HepG2 (cell line): ENCODE data around the gene FBXW12. TPM values are rescaled to one million over a fixed set of nuclear protein-coding genes. Genes with fewer than 3 reads are reported as not detected.

Experiments
- ARNT ChIP-seq: fragments of 450-650 bp; IDR thresholded peaks from 2 replicates; pipeline ENCODE4 v1.6.1; 2017
- KLF9 ChIP-seq: IDR thresholded peaks from 2 replicates; pipeline ENCODE4 v1.6.1; 2016; ENCODE audit warnings: low read depth
- PAF1 ChIP-seq: IDR thresholded peaks from 2 replicates; pipeline ENCODE4 v1.6.1; 2016; ENCODE audit warnings: missing genetic modification reagents, missing compliant biosample characterization
- ZFP1 ChIP-seq: IDR thresholded peaks from 2 replicates; pipeline ENCODE4 v1.6.1; 2016
- ZNF138 ChIP-seq: sonication (generic); formaldehyde crosslinking; IDR thresholded peaks from 2 replicates; pipeline ENCODE4 v1.5.0; 2020; ENCODE audit warnings: mild to moderate bottlenecking, low read depth, missing genetic modification reagents
- ZNF225 ChIP-seq: sonication (generic); formaldehyde crosslinking; IDR thresholded peaks from 2 replicates; pipeline ENCODE4 v1.4.0; 2020; ENCODE audit warnings: mild to moderate bottlenecking, missing genetic modification reagents
- ZNF235 ChIP-seq: sonication (generic); formaldehyde crosslinking; IDR thresholded peaks from 2 replicates; pipeline ENCODE4 v1.8.1; 2023; ENCODE audit warnings: mild to moderate bottlenecking, missing genetic modification reagents, borderline replicate concordance
- ZNF605 ChIP-seq: sonication (generic); formaldehyde crosslinking; IDR thresholded peaks from 2 replicates; pipeline ENCODE4 v1.8.0; 2022; ENCODE audit warnings: mild to moderate bottlenecking, missing genetic modification reagents
- ZNF616 ChIP-seq: sonication (generic); formaldehyde crosslinking; IDR thresholded peaks from 2 replicates; pipeline ENCODE4 v1.5.0; 2020; ENCODE audit warnings: low read depth, mild to moderate bottlenecking, missing genetic modification reagents
- ZNF782 ChIP-seq: sonication (generic); formaldehyde crosslinking; IDR thresholded peaks from 2 replicates; pipeline ENCODE4 v1.4.0; 2020; ENCODE audit warnings: missing genetic modification reagents, mild to moderate bottlenecking, borderline replicate concordance
- polyA plus RNA-seq, 8 experiments: library from polyadenylated mRNA; depleted of rRNA in 3 of 8; stranded (reverse) in 7 of 8; unstranded in 1 of 8; fragments of >200 nt; fragmentation: Illumina TruSeq in 4 of 8; extraction: Trizol in 4 of 8; gene quantifications; 2 replicates each; pipeline versions ENCODE4 v1.2.1 to v1.2.3, GENCODE V29; 2011 to 2016; ENCODE audit warnings: low read depth in 4 of 8, missing spikeins in 1 of 8, mixed read lengths in 1 of 8; ENCODE audit not compliant: insufficient read depth in 1 of 8
- total RNA-seq, 5 experiments: library from RNA; depleted of rRNA; stranded (reverse); fragments of >200 nt; fragmentation: Illumina TruSeq; extraction: Trizol; gene quantifications; 2 replicates each; pipeline ENCODE4 v1.2.3, GENCODE V29; 2016; ENCODE audit warnings: low read depth in 1 of 5
- TF ChIP-seq, protein P1 (sequence below): sonication (generic); formaldehyde crosslinking; IDR thresholded peaks from 2 replicates; pipeline ENCODE4 v1.5.0; 2020; ENCODE audit warnings: mild to moderate bottlenecking, missing genetic modification reagents
- TF ChIP-seq, protein P2 (sequence below): sonication (generic); formaldehyde crosslinking; conservative IDR thresholded peaks from 2 replicates; pipeline ENCODE4 v1.4.0; 2020; ENCODE audit warnings: missing genetic modification reagents
- TF ChIP-seq, protein P3 (sequence below): sonication (generic); formaldehyde crosslinking; IDR thresholded peaks from 2 replicates; pipeline ENCODE4 v1.5.1; 2020; ENCODE audit warnings: missing genetic modification reagents, mild to moderate bottlenecking, borderline replicate concordance
- TF ChIP-seq, protein P4 (sequence below): sonication (generic); formaldehyde crosslinking; IDR thresholded peaks from 2 replicates; pipeline ENCODE4 v1.8.1; 2023; ENCODE audit warnings: mild to moderate bottlenecking, missing genetic modification reagents
- TF ChIP-seq, protein P5 (sequence below): sonication (generic); formaldehyde crosslinking; IDR thresholded peaks from 2 replicates; pipeline ENCODE4 v1.4.0; 2020; ENCODE audit warnings: missing genetic modification reagents
- TF ChIP-seq, protein P6 (sequence below): IDR thresholded peaks from 2 replicates; pipeline ENCODE4 v1.6.1; 2012; ENCODE audit warnings: inconsistent platforms
- TF ChIP-seq, protein P7 (sequence below): sonication (generic); formaldehyde crosslinking; IDR thresholded peaks from 2 replicates; pipeline ENCODE4 v1.4.0; 2020; ENCODE audit warnings: missing genetic modification reagents

FBXW12 gene
- total and polyA plus RNA-seq, 2 of the 13 experiments (the other 11 are each of a cell fraction or from before 2014, with no cell fraction given): not detected

DNA sequence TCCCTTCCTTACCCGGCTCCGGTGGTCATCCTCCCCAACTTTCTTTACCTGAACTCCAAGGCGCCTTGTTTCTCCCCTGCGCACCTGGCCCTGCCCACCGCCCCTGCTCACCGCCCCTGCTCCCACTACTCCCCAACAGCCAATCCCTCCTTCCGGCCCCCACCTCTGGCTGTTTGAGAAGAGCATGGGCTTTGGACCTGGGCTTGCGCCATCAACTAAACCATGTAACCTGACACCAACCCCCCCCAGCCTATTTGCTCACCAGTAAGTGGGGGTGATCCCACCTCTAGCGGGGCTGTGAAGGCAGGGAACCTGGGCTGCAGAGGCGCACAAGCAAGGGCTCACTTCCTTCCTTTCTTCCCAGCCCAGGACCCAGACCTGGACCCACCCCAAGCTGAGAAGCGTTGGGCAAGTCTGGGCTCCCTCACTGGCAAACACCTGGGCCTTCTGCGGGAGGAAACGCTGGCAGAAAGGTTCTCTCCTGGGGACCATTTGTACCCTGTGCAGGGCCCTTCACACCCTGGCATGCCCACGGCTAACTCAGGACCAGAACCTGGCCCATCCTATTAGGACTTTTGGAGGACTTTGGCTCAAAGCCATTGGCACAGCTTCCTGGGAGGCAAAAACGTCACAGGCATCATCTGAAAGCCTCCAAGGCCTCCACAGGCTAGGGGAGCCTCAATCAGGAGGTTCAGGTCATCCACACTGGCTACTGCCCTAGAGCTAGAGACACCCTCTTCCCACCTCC is 58.1 kb downstream of the FBXW12 start, which contains the start of gene PLXNB1 (continued):
- TF ChIP-seq, protein P1, sequence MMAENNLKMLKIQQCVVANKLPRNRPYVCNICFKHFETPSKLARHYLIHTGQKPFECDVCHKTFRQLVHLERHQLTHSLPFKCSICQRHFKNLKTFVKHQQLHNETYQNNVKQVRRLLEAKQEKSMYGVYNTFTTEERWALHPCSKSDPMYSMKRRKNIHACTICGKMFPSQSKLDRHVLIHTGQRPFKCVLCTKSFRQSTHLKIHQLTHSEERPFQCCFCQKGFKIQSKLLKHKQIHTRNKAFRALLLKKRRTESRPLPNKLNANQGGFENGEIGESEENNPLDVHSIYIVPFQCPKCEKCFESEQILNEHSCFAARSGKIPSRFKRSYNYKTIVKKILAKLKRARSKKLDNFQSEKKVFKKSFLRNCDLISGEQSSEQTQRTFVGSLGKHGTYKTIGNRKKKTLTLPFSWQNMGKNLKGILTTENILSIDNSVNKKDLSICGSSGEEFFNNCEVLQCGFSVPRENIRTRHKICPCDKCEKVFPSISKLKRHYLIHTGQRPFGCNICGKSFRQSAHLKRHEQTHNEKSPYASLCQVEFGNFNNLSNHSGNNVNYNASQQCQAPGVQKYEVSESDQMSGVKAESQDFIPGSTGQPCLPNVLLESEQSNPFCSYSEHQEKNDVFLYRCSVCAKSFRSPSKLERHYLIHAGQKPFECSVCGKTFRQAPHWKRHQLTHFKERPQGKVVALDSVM (CRISPR knock-in tag): peak; percentile 55; the same call in 1 of the 2 replicates
- TF ChIP-seq, protein P2, sequence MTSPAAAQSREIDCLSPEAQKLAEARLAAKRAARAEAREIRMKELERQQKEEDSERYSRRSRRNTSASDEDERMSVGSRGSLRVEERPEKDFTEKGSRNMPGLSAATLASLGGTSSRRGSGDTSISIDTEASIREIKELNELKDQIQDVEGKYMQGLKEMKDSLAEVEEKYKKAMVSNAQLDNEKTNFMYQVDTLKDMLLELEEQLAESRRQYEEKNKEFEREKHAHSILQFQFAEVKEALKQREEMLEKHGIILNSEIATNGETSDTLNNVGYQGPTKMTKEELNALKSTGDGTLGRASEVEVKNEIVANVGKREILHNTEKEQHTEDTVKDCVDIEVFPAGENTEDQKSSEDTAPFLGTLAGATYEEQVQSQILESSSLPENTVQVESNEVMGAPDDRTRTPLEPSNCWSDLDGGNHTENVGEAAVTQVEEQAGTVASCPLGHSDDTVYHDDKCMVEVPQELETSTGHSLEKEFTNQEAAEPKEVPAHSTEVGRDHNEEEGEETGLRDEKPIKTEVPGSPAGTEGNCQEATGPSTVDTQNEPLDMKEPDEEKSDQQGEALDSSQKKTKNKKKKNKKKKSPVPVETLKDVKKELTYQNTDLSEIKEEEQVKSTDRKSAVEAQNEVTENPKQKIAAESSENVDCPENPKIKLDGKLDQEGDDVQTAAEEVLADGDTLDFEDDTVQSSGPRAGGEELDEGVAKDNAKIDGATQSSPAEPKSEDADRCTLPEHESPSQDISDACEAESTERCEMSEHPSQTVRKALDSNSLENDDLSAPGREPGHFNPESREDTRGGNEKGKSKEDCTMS (CRISPR knock-in tag): no peak
- TF ChIP-seq, protein P3, sequence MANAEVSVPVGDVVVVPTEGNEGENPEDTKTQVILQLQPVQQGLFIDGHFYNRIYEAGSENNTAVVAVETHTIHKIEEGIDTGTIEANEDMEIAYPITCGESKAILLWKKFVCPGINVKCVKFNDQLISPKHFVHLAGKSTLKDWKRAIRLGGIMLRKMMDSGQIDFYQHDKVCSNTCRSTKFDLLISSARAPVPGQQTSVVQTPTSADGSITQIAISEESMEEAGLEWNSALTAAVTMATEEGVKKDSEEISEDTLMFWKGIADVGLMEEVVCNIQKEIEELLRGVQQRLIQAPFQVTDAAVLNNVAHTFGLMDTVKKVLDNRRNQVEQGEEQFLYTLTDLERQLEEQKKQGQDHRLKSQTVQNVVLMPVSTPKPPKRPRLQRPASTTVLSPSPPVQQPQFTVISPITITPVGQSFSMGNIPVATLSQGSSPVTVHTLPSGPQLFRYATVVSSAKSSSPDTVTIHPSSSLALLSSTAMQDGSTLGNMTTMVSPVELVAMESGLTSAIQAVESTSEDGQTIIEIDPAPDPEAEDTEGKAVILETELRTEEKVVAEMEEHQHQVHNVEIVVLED (CRISPR knock-in tag): peak; percentile 62
- TF ChIP-seq PAF1 (CRISPR knock-in tag) (no peak), ZNF138 (CRISPR knock-in tag) (no peak), ZNF782 (CRISPR knock-in tag) (peak; percentile 62; the same call in 1 of the 2 replicates), ZNF225 (no peak; the same call in 1 of the 2 replicates), ZNF605 (peak; percentile 91), ZNF235 (CRISPR knock-in tag) (0 out of 2 replicates have a peak, but pooled peaks have one; percentile 64), ARNT (no peak), ZFP1 (peak; percentile 59; the same call in 1 of the 2 replicates), KLF9 (0 out of 2 replicates have a peak, but pooled peaks have one; percentile 11), ZNF616 (CRISPR knock-in tag) (0 out of 2 replicates have a peak, but pooled peaks have one; percentile 56)
- TF ChIP-seq, protein P4, sequence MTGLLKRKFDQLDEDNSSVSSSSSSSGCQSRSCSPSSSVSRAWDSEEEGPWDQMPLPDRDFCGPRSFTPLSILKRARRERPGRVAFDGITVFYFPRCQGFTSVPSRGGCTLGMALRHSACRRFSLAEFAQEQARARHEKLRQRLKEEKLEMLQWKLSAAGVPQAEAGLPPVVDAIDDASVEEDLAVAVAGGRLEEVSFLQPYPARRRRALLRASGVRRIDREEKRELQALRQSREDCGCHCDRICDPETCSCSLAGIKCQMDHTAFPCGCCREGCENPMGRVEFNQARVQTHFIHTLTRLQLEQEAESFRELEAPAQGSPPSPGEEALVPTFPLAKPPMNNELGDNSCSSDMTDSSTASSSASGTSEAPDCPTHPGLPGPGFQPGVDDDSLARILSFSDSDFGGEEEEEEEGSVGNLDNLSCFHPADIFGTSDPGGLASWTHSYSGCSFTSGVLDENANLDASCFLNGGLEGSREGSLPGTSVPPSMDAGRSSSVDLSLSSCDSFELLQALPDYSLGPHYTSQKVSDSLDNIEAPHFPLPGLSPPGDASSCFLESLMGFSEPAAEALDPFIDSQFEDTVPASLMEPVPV: peak; percentile 68; the same call in 1 of the 2 replicates
- TF ChIP-seq, protein P5, sequence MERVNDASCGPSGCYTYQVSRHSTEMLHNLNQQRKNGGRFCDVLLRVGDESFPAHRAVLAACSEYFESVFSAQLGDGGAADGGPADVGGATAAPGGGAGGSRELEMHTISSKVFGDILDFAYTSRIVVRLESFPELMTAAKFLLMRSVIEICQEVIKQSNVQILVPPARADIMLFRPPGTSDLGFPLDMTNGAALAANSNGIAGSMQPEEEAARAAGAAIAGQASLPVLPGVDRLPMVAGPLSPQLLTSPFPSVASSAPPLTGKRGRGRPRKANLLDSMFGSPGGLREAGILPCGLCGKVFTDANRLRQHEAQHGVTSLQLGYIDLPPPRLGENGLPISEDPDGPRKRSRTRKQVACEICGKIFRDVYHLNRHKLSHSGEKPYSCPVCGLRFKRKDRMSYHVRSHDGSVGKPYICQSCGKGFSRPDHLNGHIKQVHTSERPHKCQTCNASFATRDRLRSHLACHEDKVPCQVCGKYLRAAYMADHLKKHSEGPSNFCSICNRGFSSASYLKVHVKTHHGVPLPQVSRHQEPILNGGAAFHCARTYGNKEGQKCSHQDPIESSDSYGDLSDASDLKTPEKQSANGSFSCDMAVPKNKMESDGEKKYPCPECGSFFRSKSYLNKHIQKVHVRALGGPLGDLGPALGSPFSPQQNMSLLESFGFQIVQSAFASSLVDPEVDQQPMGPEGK (CRISPR knock-in tag): peak; percentile 100
- TF ChIP-seq, protein P6, sequence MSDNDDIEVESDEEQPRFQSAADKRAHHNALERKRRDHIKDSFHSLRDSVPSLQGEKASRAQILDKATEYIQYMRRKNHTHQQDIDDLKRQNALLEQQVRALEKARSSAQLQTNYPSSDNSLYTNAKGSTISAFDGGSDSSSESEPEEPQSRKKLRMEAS: no peak
- TF ChIP-seq, protein P7, sequence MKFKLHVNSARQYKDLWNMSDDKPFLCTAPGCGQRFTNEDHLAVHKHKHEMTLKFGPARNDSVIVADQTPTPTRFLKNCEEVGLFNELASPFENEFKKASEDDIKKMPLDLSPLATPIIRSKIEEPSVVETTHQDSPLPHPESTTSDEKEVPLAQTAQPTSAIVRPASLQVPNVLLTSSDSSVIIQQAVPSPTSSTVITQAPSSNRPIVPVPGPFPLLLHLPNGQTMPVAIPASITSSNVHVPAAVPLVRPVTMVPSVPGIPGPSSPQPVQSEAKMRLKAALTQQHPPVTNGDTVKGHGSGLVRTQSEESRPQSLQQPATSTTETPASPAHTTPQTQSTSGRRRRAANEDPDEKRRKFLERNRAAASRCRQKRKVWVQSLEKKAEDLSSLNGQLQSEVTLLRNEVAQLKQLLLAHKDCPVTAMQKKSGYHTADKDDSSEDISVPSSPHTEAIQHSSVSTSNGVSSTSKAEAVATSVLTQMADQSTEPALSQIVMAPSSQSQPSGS (CRISPR knock-in tag): peak; percentile 57
